GM19452 (cell line): Measurements from ENCODE around the gene ADGRV1.

Experiments used
- ATAC-seq: cut with Tn5 transposase; IDR thresholded peaks from one replicate; pipeline ENCODE4 v1.9.1; 2021; ENCODE audit not compliant: unreplicated experiment

The ADGRV1 gene

GRCh38 chr5:90866915-90867731 lies 308.5 kb downstream of the ADGRV1 start:
- ATAC-seq, result no peak

- ATAC-seq, result no peak
Observed at GRCh38 chr5:90868799-90869198, 310.2 kb downstream of the ADGRV1 start.

- no peak for ATAC-seq
Observed at GRCh38 chr5:90871391-90871991, 312.9 kb downstream of the ADGRV1 start.

GRCh38 chr5:90873033-90873517 lies 314.5 kb downstream of the ADGRV1 start:
- ATAC-seq, result no peak

GRCh38 chr5:90874066-90874465 lies 315.5 kb downstream of the ADGRV1 start:
- no peak for ATAC-seq

- ATAC-seq, result no peak
Observed at GRCh38 chr5:90875456-90875855, 316.9 kb downstream of the ADGRV1 start.

- ATAC-seq, result no peak
Observed at GRCh38 chr5:90876366-90876765, 317.8 kb downstream of the ADGRV1 start.

GRCh38 chr5:90877049-90877448 lies 318.5 kb downstream of the ADGRV1 start:
- ATAC-seq, result no peak

GRCh38 chr5:90878081-90878480 lies 319.5 kb downstream of the ADGRV1 start:
- no peak for ATAC-seq

GRCh38 chr5:90878549-90879196 lies 320.1 kb downstream of the ADGRV1 start:
- no peak for ATAC-seq

- no peak for ATAC-seq
Observed at GRCh38 chr5:90881626-90882150, 323.1 kb downstream of the ADGRV1 start.

GRCh38 chr5:90882448-90882847 lies 323.9 kb downstream of the ADGRV1 start:
- no peak for ATAC-seq

- no peak for ATAC-seq
Observed at GRCh38 chr5:90885180-90885868, 326.7 kb downstream of the ADGRV1 start.

GRCh38 chr5:90886381-90886780 lies 327.8 kb downstream of the ADGRV1 start:
- no peak for ATAC-seq

GRCh38 chr5:90888511-90889324 lies 330.1 kb downstream of the ADGRV1 start:
- ATAC-seq, result no peak

- ATAC-seq, result no peak
Observed at GRCh38 chr5:90889325-90889600, 330.7 kb downstream of the ADGRV1 start.

GRCh38 chr5:90890180-90890579 lies 331.6 kb downstream of the ADGRV1 start:
- ATAC-seq, result no peak

- ATAC-seq, result no peak
Observed at GRCh38 chr5:90894866-90895420, 336.3 kb downstream of the ADGRV1 start.

- no peak for ATAC-seq
Observed at GRCh38 chr5:90897618-90898017, 339.0 kb downstream of the ADGRV1 start.

- ATAC-seq, result no peak
Observed at GRCh38 chr5:90898326-90899013, 339.9 kb downstream of the ADGRV1 start.
